Measurements from ENCODE around the gene SKOR2.
"Not testable (repeated sequence)": the region's sequence is repeated elsewhere in the genome, so short reads cannot be mapped to it uniquely, and the experiment has no call there.

Gene SKOR2

DNA sequence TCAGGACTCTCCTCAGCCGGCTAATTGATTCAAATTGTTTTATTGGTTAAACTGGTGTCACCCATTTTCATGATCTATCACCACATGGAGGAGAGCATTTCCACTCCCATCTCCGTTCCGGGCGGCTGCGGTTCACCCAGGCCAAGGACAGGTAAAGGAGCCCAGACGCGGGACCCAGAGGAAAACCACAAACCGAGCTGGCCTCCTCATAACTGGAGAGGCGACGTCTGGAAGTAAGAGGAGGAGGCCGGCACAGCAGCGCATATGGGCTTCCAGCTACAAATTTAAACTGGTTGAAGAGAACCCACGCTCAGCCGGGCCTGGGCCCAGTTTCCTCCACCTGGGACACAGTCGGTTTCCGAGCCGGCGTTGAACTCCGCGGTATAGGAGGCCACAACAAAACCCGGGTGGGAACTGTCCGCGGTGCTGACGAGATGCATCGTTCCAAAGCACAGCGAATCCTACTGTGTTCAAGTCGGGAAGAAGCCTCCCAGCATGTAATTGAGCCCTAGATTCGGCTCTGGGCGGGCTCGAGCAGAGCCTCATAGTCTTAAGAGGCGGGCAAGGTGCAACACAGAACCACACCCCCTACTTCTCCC is 3.0 kb upstream of the SKOR2 start:
- DNase-seq (ENCODE audit: low read depth, low spot score): no peak

DNA sequence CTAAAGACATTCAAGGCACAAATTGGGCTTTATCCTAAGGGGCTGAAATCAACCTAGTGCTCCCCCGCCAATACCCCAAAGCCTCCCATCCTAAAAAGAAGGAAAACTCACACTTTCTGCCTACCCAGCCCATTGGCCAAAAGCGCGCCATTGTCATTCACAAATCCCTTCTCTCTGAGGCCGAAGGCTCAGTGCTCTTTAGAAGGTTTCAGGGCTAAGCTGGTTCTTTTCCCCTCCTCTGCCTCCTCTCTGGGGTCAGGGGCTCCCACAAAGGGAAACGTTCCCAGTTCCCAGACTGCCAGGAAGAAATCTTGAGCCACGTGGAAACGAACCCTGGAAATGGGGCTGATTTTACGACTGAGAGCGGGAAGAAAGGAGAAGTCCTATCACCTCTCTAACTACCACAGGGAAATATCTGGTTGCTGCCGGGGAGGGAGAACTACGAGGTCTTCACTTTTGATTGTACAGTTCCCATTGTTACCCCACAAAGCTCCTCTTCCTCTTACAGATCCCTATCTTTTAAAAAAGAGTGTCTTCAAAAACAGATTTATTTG is 1.7 kb upstream of the SKOR2 start:
- no peak for DNase-seq (ENCODE audit: low read depth, low spot score)

DNA sequence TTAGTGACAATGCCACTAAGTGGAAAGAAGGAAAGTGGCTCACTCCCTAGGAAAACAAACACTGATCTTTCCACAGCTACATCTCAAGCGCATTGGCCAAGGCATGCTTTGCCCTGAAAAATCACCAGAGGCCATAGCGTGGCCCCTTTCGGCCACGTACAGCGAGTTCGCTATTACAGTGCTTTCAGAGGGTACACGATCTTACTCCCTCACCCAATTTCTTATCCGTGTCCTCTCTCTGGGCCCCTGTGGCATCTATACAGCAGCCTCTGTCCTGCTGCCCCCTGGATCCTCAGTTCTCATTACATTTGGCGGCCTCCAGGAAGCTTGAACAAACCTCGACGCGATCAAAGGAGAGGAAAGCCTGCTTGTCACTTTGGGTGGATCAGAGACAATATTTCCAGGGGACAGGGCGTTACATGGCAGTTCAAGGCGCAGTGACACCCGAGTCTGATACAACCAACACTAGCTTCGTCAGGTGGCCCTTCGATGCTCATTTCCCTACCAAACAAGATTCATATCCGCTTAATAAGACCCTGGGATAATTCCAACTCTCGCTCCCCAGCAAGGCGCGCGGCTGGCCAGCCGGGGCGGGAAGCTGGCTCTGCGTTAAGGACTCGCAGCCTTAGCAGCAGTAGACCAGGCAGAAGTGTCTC is 941 bp downstream of the SKOR2 start:
- DNase-seq (ENCODE audit: low read depth, low spot score): no peak

DNA sequence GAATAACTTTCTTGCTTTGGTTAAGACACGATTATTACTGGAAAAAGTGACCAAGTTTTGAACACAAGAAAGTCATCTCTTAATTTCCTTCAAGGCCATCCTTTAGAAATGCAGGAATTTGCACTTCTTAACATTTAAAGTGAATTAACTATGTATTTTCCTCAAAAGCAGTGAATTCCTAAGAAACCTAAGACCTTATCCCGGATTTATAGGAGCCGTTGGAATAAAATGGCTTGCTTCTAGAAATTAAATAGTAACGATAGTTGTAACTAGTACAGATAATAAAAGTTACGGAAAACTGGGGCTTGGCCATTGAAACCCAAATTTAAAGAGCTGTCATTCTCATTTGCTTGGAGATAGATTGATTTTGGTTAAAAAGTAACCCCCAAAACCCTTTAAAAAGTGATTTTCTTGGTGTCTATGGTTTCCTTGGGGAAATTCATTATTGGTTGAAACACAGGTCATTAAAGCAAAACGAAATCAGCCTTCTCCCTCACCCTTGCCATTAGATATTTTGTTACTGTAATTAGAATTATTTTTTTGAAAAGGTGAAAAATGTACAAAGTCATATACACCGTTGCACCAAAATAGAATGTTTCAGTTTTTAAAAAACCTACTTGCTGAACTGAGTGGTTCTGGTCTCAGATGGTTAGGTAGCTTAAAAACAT is 2.0 kb downstream of the SKOR2 start:
- DNase-seq (ENCODE audit: low read depth, low spot score): no peak

DNA sequence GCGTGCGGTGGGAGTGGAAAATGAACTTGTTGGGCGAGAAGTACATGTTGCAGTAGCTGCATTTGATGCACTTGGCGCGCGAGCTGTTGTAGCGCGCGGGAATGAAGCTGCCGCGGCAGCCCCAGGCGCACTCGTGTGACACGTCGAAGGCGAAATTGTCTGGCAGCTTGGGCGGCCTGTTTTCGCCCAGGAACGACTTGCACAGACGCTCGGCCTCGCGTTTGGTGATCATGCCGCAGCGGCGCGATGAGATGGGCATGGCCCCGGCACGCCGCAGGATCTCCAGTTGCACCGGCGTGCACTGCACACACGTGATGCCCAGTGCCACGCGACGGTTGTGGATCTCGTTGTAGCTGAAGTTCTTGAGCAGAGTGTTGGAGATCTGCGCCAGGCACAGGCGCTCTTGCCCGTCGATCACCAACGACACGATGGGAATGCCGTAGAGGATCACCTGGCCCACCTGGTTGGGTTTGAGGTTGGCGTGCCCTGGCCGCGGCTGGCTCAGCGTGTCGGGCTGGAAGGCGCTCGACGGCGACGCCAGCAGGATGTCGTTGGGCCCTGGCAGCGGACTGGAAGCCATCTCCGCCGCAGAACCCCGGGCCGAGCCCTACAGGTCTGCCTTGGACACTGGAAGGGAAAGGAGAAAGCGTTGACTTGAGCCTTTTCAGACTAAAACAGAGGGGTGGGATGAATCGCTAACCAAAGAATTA is 2.7 kb downstream of the SKOR2 start:
- DNase-seq (ENCODE audit: low read depth, low spot score): no peak

DNA sequence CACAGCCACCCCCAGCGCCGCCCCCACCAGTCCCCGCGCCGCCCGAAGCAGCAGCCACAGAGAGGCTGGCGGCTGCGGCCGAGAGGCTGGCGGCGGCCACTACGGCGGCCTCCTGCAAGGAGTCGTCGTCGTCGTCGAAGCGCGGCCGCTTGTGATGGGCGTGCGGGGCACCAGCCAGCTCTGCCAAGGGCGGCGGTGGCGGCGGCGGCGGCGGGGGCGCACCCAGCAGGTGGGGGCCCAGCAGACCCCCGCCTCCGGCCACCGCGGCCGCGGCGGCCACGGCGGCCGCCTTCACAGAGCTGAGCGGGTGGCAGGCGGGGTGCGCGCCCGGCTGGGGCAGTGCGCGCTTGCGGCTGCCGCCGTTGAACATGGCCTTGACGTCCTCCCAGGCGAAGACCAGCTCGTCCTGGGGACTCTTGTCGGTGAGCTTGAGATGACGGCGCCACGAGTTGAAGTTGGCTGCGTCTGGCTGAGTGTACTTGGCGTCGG is 3.3 kb downstream of the SKOR2 start:
- DNase-seq (ENCODE audit: low read depth, low spot score): no peak

DNA sequence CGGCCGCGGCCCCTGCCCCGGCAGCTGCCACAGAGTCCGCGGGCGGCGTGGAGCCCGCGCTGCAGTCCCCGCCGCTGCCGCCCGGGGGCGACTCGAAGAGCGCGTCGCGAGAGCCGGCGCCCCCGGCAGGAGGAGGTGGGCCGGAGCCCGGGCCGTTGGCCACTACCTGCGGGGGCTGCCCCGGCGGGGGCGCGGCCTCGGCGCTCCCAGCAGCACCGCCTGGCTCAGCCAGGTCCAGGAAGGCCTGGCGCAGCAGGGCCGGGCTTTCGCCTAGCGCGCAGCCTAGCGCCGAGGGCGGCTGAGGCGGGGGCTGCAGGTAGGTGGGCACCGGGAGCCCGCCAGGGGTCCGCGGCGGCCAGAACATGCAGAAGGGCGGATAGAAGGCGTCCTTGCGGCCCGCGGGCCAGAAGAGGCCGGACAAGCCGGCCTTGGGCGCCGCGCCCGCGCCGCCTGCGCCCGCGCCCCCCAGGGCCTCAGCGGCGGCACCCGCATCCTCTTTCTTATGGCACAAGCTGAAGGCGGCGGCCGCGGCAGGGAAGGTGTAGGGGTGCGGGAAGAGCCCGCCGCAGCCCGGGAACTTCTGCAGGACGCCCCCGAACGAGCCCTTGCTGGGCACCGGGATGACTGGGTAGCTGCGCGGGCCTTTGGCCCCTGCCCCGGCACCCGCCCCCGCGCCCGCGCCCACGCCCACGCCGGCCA is 3.9 kb downstream of the SKOR2 start:
- no peak for DNase-seq (ENCODE audit: low read depth, low spot score)

DNA sequence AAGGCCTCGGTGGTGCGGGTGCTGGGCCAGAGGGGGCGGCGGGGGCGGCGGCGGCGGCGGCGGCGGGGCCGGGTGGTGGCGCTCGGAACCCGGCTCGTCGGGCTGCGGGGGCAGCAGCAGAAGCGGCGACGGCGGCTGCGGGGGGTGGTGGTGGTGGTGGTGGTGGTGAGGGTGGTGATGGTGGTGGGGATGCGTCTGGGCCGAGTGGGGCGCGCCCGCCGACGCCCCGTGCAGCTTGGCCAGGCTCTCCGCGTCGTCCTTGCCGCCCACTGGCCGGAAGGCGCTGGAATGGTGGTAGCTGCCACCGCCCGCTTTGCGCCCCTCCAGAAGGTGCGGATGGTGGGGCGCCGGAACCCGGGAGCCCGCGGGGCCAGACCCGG is 4.4 kb downstream of the SKOR2 start:
- no peak for DNase-seq (ENCODE audit: low read depth, low spot score)

DNA sequence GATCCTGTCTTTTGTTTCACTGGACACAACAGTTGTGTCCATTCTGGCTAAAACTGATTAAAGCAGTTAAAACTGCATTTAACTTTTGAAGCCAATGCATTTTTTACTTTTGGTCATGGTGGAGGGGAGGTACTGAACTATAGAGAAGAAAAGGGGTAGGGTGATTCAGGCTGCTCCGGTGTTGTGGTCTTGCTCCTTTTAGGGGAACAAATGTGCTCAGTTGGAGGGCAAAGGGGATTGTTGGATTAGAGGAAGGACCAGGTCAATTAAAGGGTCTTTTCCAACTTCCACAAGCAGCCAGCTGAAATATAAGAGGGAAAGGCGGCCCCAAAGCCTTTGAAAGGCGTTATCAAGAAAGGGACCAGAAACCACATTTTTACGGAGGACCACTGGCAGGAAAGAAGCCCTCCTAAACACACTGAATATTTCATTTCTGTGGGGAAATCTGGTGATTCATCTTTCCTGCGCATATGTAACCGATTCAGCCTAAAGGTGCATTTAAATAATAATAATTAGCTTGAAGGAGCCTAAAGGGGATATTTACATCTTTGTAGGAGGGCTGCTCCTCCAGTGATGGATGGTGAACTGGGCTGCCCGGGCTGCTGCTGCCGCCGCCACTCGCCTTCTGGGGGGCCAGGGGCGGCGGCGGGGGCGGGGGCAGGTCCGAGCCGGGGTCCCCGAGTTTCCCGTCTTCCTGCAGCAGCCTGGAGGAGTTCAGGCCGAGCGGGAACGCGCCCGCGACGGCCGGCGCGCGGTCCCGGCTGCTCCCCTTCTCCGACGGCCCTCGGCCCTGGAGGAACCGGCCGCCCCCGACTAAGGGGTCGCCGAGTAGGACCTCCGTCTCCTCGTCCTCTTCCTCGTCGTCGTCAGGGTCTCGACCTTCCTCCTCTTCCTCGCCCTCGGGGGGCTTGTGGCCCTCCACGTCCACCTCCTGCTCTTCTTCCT is 5.2 kb downstream of the SKOR2 start:
- no peak for DNase-seq (ENCODE audit: low read depth, low spot score)

DNA sequence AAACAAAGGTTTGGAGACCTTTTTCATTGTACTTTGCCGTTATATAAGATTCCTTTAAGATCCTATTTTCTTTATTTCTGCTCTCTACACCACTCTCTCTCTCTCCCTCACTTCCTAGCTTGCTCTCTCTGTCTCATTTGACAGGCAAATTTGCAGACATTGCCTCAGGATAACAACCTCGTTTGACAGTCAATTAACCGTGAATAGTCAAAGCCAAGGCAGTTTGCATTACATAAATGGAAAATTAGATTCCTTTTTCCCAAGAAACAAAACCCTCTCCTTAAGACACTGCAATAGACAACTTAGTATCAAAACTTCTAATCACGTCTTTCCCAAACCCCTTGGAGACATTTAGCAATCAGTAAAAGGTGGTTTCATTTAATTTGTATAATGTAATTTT is 7.4 kb downstream of the SKOR2 start:
- no peak for DNase-seq (ENCODE audit: low read depth, low spot score)

DNA sequence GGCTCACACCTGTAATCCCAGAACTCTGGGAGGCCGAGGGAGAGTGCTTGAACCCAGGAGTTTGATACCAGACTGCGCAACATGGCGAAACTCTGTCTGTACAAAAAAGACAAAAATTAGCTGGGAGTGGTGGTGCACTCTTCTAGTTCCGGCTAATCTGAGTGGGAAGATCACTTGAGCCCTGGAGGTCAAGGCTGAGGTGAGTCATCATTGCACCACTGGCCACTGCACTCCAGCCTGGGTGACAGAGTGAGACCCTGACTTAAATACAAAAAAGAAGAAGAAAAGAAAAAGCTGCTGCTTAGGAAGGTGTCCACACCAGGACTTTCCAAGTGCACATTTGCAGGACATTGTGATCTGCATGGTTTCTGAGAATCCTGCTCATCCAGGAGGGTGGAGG is 16.4 kb downstream of the SKOR2 start:
- no peak for DNase-seq (ENCODE audit: low read depth, low spot score)

DNA sequence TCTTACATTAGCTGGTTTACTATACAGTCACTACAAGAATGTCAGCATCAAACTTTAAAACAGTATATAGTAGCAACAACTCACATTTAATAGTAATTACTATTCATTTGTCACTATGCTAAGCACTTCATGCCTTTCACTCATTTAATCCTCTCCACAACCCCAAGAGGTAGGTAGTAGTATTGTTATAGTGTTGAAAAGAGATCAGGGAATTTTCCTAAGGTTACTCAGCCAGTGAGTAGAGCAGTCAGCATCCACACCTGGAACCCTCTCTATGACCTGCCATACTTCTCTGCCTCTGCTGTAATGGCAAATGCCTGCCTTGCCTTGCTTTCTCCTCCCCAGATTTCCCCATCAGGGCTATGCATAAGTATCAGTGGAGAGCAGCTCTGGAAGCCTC is 24.8 kb downstream of the SKOR2 start:
- DNase-seq (ENCODE audit: low read depth, low spot score): no peak

DNA sequence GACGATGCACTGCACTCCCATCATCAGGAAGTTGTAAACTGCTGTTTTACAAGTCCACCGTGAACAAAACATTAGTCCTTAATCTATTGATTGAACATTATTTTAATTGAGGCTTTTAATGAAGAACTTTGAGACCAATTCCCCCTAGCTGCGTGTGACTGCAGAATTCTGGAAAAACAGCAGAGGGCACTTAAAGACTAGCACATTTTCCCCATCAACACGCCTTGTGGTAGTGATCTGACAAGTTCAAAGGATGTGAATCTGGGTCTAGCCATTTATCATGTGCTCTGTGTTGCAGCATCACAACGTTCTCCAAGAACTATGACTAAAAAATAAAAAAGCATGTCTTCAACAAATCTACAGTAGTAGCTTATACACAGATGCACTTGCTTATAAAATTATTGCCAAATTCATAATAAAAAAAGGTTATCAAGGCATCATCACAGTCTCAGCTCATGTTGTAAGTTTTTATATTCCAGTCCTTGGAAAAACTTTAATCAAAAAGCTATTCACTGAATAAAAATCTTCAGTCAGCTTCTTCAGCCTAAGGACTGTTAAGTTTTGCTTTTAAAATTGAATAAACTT is 35.8 kb downstream of the SKOR2 start:
- no peak for DNase-seq (ENCODE audit: low read depth, low spot score)

DNA sequence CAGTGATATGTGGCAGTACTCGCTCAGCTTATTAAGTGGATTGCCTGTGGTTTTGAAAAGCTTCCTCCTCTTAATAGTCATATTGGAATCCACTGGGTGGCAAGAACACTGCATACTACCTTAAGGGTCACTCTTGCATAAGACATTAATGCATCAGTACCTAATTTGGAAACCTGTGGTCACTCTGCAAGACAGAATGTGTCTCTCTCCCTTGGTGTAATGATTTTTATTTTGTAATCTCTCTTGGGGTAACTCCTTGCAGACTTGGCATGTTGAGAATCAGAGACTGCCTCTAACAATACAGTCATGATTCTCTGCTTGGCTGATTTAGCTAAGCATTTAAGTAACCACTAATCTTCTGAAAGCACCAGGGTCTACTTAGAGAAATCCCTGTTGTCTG is 42.3 kb downstream of the SKOR2 start:
- no peak for DNase-seq (ENCODE audit: low read depth, low spot score)

DNA sequence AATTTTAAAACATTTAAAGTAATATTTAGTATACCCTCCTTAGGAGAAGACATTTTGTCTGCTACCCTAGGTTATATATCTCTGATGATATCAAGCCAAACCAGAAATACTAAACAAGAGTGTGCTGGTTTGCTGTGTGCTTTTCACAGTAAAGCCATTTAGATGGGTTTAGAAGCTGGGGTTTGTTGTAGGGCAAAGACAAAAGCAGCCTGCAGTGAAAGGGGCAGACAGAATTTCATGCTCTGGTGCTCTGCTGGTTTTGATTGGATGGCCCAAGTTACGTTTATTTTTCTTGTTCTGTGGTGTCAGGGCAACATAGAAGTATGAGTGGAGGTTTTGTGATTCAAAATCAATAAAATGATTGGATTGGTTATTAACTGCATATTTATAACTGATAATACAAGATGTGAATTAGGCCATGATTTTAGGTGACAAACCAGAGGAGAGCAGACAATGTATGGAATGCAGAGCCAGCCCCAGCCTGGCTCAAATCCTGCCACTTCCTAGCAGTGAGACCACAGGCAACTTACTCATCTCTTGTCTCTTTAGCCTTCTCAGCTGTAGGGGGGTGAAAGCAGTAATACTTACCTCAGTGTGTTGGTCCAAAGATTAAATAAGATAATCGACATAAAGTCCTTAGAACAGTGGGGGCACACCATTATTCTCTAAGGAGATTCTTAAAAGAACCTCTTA is 44.4 kb downstream of the SKOR2 start:
- no peak for DNase-seq (ENCODE audit: low read depth, low spot score)

DNA sequence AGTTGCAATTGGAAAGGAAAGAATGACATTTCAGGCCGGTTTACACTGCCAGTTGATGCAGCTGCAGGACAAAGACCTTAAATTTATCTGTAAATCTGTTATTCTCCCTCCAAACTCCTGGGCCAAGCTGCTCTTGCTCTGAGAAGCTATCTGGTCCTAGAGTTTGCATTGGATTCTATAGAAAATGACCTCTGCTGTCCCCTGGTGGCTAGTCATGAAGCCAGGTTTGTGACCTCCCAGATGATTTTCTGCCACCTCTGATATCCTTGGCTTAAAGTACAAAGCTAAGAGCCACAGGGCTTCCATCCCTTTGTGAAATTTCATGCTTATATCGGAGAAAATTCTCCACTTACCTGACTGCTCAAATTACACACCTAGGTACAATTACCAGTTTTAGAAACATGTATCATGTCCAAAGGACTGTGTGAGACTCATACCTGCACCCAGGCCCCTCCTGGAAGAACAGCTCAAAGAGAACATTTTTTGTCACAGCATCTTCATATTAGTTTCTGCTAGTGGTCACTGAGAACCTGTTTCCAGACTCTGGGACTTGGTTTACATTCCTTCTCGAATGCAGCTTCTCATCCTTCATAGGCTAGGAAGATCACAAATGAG is 46.4 kb downstream of the SKOR2 start:
- DNase-seq (ENCODE audit: low read depth, low spot score): no peak

DNA sequence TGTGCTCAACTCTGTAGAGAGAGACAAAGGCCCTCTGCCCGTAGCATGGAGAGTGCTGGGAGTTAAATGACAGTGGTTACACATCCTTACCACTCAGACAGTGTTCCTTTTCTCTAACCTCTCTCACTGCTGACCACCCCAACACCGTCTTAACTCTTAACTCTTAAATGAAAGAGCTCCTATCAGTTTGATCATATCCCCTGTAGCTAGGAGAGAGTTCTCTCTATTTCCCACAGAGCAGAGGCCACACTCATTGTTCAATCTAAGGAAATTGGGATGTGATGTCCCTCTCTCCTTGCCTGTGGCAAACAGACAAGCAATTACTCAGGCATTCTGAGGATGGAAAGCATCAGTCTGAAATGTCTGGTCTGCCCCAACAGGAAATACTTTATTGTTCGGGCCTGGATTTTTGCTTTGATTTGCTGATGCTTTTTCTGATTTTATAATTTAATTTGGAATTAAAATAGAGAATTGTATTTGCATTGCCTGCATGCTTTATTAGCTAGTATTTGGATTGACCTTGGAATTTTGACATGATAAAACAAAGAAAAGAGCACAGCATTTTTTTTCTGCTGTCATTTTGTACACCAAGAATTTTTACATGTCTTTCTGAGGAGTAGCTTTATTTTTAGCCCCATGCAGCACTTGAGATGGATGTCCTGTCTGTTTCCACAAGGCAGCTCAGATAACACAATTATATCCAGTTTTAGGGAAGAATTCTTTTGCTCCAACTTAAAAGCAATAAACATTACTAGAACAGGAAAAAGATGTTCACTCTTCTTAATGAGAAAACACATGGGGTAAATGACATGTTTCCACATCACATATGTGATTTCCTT is 47.6 kb downstream of the SKOR2 start:
- DNase-seq (ENCODE audit: low read depth, low spot score): no peak

DNA sequence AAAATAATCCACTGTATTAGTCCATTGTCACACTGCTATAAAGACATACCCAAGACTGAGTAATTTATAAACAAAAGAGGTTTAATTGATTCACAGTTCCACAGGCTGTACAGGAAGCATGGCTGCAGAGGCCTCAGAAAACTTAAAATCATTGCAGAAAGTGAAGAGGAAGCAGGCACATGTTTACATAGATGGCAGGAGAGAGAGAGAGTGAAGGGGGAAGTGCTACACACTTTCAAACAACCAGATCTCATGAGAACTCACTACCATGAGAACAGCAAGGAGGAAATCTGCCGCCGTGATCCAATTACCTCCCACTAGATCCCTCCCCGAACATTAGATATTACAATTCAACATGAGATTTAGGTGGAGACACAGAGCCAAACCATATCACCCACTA is 55.5 kb downstream of the SKOR2 start:
- not testable (repeated sequence) for DNase-seq (ENCODE audit: low read depth, low spot score)

Data from activated naive CD8-positive, alpha-beta T cell treated with anti-CD3 and anti-CD28 coated beads, Interleukin-2, amount 50 U/mL, for 16 hours (primary cell).